Uterus (tissue), 4 donors: ENCODE data around the gene KATNAL1. TPM values are rescaled to one million over a fixed set of nuclear protein-coding genes. Genes with fewer than 3 reads are reported as not detected.

Experiments
- DNase-seq, 2 donors: peaks; one replicate each; pipeline ENCODE4 v3.0.0-alpha.2; 2019 to 2020
- H3K27ac ChIP-seq, 2 donors: fragments of 200-600 bp; sonication (generic); 1 replicate in 1 of 2; 2 replicates in 1 of 2; pipeline ENCODE4 v1.5.1; 2016 to 2018
- H3K27me3 ChIP-seq, 2 donors: fragments of 200-600 bp; sonication (generic); one replicate each; pipeline ENCODE4 v1.5.1; 2018 to 2019; ENCODE audit warnings: control low read depth in 1 of 2
- H3K36me3 ChIP-seq, 2 donors: fragments of 200-600 bp; sonication (generic); one replicate each; pipeline ENCODE4 v1.5.1; 2019; ENCODE audit warnings: control low read depth in 1 of 2
- H3K4me1 ChIP-seq, 2 donors: fragments of 200-600 bp; sonication (generic); one replicate each; pipeline ENCODE4 v1.5.1; 2018 to 2019; ENCODE audit warnings: control low read depth in 1 of 2
- H3K4me3 ChIP-seq, 2 donors: fragments of 200-600 bp; sonication (generic); 1 replicate in 1 of 2; 2 replicates in 1 of 2; pipeline ENCODE4 v1.5.1; 2018 to 2019; ENCODE audit warnings: mild to moderate bottlenecking in 1 of 2
- H3K9me3 ChIP-seq, 2 donors: fragments of 200-600 bp; sonication (generic); one replicate each; pipeline ENCODE4 v1.5.1; 2019; ENCODE audit warnings: control low read depth in 1 of 2
- CTCF ChIP-seq, 4 experiments: fragments of 200-600 bp in 2 of 4; fragments of 450-650 bp in 2 of 4; sonication (generic) in 2 of 4; IDR thresholded peaks; one replicate each; pipeline ENCODE4 v1.5.1; 2016 to 2019; ENCODE audit warnings: antibody characterized with exemption in 4 of 4, mild to moderate bottlenecking in 2 of 4, moderate library complexity in 1 of 4
- POLR2A ChIP-seq, 2 donors: fragments of 450-650 bp; IDR thresholded peaks; one replicate each; pipeline ENCODE4 v1.6.1; 2016; ENCODE audit warnings: antibody characterized with exemption in 2 of 2, mild to moderate bottlenecking in 1 of 2, moderate library complexity in 1 of 2
- intact Hi-C: fragments of 100-400 bp; cut with DNase I; formaldehyde crosslinking; loops from one replicate; pipeline ENCODE4 v1.15.1; 2023; ENCODE audit warnings: low total_unique reads
- total RNA-seq, 4 donors: library from RNA; depleted of rRNA in 3 of 4; stranded (reverse); fragments of >200 nt in 3 of 4; gene quantifications; one replicate each; pipeline versions ENCODE4 v1.1.0 to v1.2.4, GENCODE V29; 2014 to 2023
- donor health status: DM: yes; HTN: yes; CAD: no.

KATNAL1 gene
- total RNA-seq, 4 donors from 2014 or later = 24.1 to 65.3 (median 49.9) TPM

GRCh38 chr13:30338952-30339351 lies 31.6 kb upstream of the KATNAL1 start:
- no peak for DNase-seq
- Histone ChIP-seq H3K36me3 (no peaks in the 10 kb centered on the region), H3K27ac (peak overlapping the region; percentile 86 to 94), H3K4me1 (peaks cover 16 to 33% of the 10 kb centered on the region in 2 donors), H3K9me3 (no peaks in the 10 kb centered on the region), H3K27me3 (no peaks in the 10 kb centered on the region), H3K4me3 (no peak overlapping the region)
- intact Hi-C loops = no loop called here
- no peak for TF ChIP-seq POLR2A (IDR thresholded peaks at IDR 0.05)

- Histone ChIP-seq H3K4me3 (no peak overlapping the region), H3K4me1 (peaks cover 16 to 33% of the 10 kb centered on the region in 2 donors), H3K27me3 (no peaks in the 10 kb centered on the region), H3K36me3 (no peaks in the 10 kb centered on the region), H3K9me3 (no peaks in the 10 kb centered on the region), H3K27ac (peak overlapping the region; percentile 86 to 94)
- DNase-seq = no peak
- intact Hi-C loops = no loop called here
- TF ChIP-seq POLR2A (IDR thresholded peaks at IDR 0.05) (no peak), CTCF (IDR thresholded peaks at IDR 0.05) (no peak)
Measured at GRCh38 chr13:30338331-30338851, 31.0 kb upstream of the KATNAL1 start.

GRCh38 chr13:30337061-30337610 lies 29.8 kb upstream of the KATNAL1 start:
- intact Hi-C loops = no loop called here
- H3K36me3 ChIP-seq = no peaks in the 10 kb centered on the region

GRCh38 chr13:30334663-30335386 lies 27.5 kb upstream of the KATNAL1 start:
- DNase-seq = no peak
- intact Hi-C loops = loop anchor here (2.0 kb wide), 1 partner anchor 202 kb away; no protein-coding TSS in a partner anchor
- H3K27ac ChIP-seq = peak overlapping the region; percentile 53 to 58
- H3K9me3 ChIP-seq = no peaks in the 10 kb centered on the region
- H3K4me3 ChIP-seq = no peak overlapping the region
- no peaks in the 10 kb centered on the region for H3K27me3 ChIP-seq
- H3K36me3 ChIP-seq = no peaks in the 10 kb centered on the region
- peak in 1 of 4 experiments; percentile 17 for TF ChIP-seq CTCF (IDR thresholded peaks at IDR 0.05)
- no peak for TF ChIP-seq POLR2A (IDR thresholded peaks at IDR 0.05)
- peaks cover 7 to 27% of the 10 kb centered on the region in 2 donors for H3K4me1 ChIP-seq

More at GRCh38 chr13:30337061-30337610, 29.8 kb upstream of the KATNAL1 start:
- no peak overlapping the region for H3K4me3 ChIP-seq
- no peak for DNase-seq
- peaks cover 16 to 43% of the 10 kb centered on the region in 2 donors for H3K4me1 ChIP-seq
- H3K27me3 ChIP-seq = no peaks in the 10 kb centered on the region
- H3K9me3 ChIP-seq = no peaks in the 10 kb centered on the region
- peak overlapping the region in 1 of 2 donors; percentile 86 for H3K27ac ChIP-seq
- TF ChIP-seq POLR2A (IDR thresholded peaks at IDR 0.05) = no peak
- no peak for TF ChIP-seq CTCF (IDR thresholded peaks at IDR 0.05)

- H3K4me3 ChIP-seq = no peak overlapping the region
- no peaks in the 10 kb centered on the region for H3K9me3 ChIP-seq
- peak overlapping the region; percentile 53 to 58 for H3K27ac ChIP-seq
- no peaks in the 10 kb centered on the region for H3K27me3 ChIP-seq
- no peak for DNase-seq
- no peaks in the 10 kb centered on the region for H3K36me3 ChIP-seq
- peaks cover 0 to 19% of the 10 kb centered on the region in 2 donors for H3K4me1 ChIP-seq
- intact Hi-C loops = loop anchor here (2.0 kb wide), 1 partner anchor 201 kb away; no protein-coding TSS in a partner anchor
- TF ChIP-seq CTCF (IDR thresholded peaks at IDR 0.05) (no peak), POLR2A (IDR thresholded peaks at IDR 0.05) (no peak)
Measured at GRCh38 chr13:30333616-30334015, 26.3 kb upstream of the KATNAL1 start.
